ENCODE measurements around the gene MFSD12.

- TF ChIP-seq CTCF (conservative IDR thresholded peaks at IDR 0.05 in 1 of 2, IDR thresholded peaks at IDR 0.05 in 1 of 2; ENCODE audit: extremely low read depth in 1 of 2, insufficient read depth in 1 of 2, low read depth in 1 of 2, low read length in 2 of 2) (no peak), EZH2 (IDR thresholded peaks at IDR 0.05; ENCODE audit: borderline replicate concordance, low read length) (no peak)
Observed at GRCh38 chr19:3533563-3534216, 23.7 kb downstream of the MFSD12 start.

All from mammary epithelial cell (primary cell).